Progenitor cell of endocrine pancreas (in vitro differentiated cells): ENCODE results near the gene CAB39. TPM values are rescaled to one million over a fixed set of nuclear protein-coding genes. Genes with fewer than 3 reads are reported as not detected.
"Not testable (repeated sequence)": the region's sequence is repeated elsewhere in the genome, so short reads cannot be mapped to it uniquely, and the experiment has no call there.

Experiments used
- DNase-seq: peaks from one replicate; pipeline ENCODE4 v3.0.0; 2021; ENCODE audit warnings: low spot score; ENCODE audit not compliant: unreplicated experiment
- H3K27ac Mint-ChIP-seq: 2 replicates; pipeline ENCODE4 v1.8.0; 2021; ENCODE audit warnings: mild to moderate bottlenecking, moderate library complexity, mixed read lengths
- H3K27me3 Mint-ChIP-seq: 2 replicates; pipeline ENCODE4 v1.8.0; 2021; ENCODE audit warnings: mixed read lengths
- H3K36me3 Mint-ChIP-seq: 2 replicates; pipeline ENCODE4 v1.8.0; 2022; ENCODE audit warnings: mixed read lengths; ENCODE audit not compliant: insufficient read depth
- H3K4me1 Mint-ChIP-seq: 2 replicates; pipeline ENCODE4 v1.8.0; 2021; ENCODE audit warnings: low read depth, mixed read lengths
- H3K4me3 Mint-ChIP-seq: 2 replicates; pipeline ENCODE4 v1.8.0; 2021; ENCODE audit warnings: low read depth, mild to moderate bottlenecking, moderate library complexity, mixed read lengths
- H3K9me3 Mint-ChIP-seq: 2 replicates; pipeline ENCODE4 v1.8.0; 2021; ENCODE audit warnings: low read depth, mixed read lengths
- total RNA-seq: library from RNA; stranded (reverse); gene quantifications from 2 replicates; pipeline ENCODE4 v1.2.1, GENCODE V29; 2021
- TF ChIP-seq, protein P1 (sequence below): fragments of 200-600 bp; sonication (generic); IDR thresholded peaks from one replicate; pipeline ENCODE4 v1.5.0; 2021; ENCODE audit warnings: antibody characterized with exemption, mild to moderate bottlenecking; ENCODE audit not compliant: unreplicated experiment

The CAB39 gene
- total RNA-seq, 1 donor from 2014 or later, result 44.1 TPM

DNA sequence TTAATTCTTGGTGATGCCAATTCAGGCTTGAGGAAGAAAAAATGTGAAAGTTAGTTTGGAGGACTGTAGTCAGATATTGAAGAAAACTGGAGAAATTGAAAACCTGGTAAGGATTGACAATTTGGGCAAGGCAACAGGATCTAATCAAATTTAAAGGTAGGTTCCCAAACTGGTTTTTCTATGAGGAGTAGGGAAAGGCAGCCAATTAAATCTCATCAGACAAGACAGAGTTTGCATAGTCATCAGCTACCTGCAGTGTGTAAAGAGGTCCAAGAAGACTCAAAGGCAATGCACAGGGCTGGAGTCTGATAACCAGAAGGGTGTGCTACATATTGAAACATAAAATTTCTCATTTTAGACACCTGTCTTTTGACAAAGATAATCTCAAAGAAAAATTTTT lies 16.0 kb upstream of the CAB39 start:
- H3K9me3 Mint-ChIP-seq, result no peaks in the 10 kb centered on the region
- H3K4me3 Mint-ChIP-seq, result no peak overlapping the region
- H3K27ac Mint-ChIP-seq, result no peak overlapping the region
- no peaks in the 10 kb centered on the region for H3K4me1 Mint-ChIP-seq
- no peaks in the 10 kb centered on the region for H3K27me3 Mint-ChIP-seq
- DNase-seq, result no peak
- TF ChIP-seq, protein P1, sequence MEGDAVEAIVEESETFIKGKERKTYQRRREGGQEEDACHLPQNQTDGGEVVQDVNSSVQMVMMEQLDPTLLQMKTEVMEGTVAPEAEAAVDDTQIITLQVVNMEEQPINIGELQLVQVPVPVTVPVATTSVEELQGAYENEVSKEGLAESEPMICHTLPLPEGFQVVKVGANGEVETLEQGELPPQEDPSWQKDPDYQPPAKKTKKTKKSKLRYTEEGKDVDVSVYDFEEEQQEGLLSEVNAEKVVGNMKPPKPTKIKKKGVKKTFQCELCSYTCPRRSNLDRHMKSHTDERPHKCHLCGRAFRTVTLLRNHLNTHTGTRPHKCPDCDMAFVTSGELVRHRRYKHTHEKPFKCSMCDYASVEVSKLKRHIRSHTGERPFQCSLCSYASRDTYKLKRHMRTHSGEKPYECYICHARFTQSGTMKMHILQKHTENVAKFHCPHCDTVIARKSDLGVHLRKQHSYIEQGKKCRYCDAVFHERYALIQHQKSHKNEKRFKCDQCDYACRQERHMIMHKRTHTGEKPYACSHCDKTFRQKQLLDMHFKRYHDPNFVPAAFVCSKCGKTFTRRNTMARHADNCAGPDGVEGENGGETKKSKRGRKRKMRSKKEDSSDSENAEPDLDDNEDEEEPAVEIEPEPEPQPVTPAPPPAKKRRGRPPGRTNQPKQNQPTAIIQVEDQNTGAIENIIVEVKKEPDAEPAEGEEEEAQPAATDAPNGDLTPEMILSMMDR, result no peak
- no peaks in the 10 kb centered on the region for H3K36me3 Mint-ChIP-seq

DNA sequence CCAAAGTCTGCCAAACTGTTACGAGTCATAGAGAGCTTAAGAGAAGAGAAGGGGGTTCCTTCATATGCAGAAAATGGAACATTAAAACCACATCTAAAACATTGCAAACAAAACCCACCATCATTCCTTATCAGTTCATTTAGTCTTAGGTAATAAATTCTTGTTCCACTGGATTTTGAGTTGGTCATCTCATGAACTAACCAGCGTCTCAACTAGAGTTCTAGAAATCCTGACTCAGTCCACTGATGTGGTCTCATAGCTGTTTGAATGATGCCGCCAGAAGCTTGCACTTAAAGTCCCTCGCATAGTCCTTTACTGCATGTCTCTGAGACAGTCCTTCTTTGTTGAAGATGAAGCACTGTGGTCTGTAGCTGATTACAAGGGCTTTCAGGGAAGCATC lies 15.0 kb upstream of the CAB39 start:
- H3K27ac Mint-ChIP-seq, result no peak overlapping the region
- no peaks in the 10 kb centered on the region for H3K27me3 Mint-ChIP-seq
- H3K4me1 Mint-ChIP-seq, result no peaks in the 10 kb centered on the region
- H3K36me3 Mint-ChIP-seq, result no peaks in the 10 kb centered on the region
- no peak for DNase-seq
- no peak overlapping the region for H3K4me3 Mint-ChIP-seq
- no peaks in the 10 kb centered on the region for H3K9me3 Mint-ChIP-seq
- TF ChIP-seq, protein P1, result no peak

DNA sequence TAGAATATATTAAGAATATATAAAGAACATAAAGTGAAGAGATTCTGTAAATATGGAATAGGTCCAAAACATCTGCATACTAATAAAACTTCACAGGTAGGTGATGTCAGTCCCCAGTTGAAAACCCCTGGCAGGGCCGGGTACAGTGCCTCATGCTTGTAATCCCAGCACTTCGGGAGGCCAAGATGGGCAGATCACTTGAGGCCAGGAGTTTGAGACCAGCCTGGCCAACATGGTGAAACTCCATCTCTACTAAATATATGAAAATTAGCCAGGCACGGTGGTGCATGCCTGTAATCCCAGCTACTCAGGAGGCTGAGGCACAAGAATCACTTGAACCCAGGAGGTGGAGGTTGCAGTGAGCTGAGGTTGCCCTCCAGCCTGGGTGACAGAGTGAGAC lies 13.9 kb upstream of the CAB39 start:
- H3K27me3 Mint-ChIP-seq, H3K9me3 Mint-ChIP-seq, H3K27ac Mint-ChIP-seq, H3K36me3 Mint-ChIP-seq, DNase-seq, H3K4me1 Mint-ChIP-seq, H3K4me3 Mint-ChIP-seq: not testable (repeated sequence)

DNA sequence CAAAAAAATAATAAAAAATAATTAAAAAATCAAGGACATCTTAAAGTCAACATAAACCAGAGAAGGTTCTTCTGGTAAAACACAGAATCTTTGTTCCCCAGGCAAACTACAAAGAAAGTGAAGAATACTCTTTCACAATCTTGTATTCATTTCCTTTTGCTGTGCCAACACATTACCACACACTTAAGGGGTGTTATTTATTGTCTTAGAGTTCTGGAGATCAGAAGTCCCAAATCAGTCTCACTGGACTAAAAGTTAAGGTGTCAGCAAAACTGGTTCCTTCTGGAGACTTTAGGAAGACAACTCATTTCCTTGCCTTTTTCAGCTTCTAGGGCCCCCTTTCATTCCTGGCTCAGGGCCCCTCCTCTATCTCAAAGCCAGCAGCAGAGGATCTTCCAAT lies 12.2 kb upstream of the CAB39 start:
- Mint-ChIP-seq H3K4me1 (no peaks in the 10 kb centered on the region), H3K9me3 (no peaks in the 10 kb centered on the region), H3K27me3 (no peaks in the 10 kb centered on the region), H3K36me3 (no peaks in the 10 kb centered on the region), H3K4me3 (no peak overlapping the region), H3K27ac (no peak overlapping the region)
- TF ChIP-seq, protein P1, result no peak
- no peak for DNase-seq

DNA sequence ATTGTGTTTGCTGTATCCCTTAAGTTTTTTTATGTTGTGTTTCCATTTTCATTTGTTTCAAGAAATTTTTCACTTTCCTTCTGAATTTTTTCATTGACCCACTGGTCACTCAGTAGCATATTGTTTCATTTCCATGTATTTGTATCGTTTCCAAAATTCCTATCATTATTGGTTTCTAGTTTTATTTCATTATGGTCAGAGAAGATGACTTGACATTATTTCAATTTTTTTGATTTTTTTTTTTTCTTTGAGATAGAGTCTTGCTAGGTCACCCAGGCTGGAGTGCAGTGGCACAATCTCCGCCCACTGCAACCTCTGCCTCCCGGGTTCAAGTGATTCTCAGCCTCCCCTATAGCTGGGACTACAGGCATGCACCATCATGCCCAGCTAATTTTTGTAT lies 11.3 kb upstream of the CAB39 start:
- DNase-seq, result no peak
- no peak overlapping the region for H3K27ac Mint-ChIP-seq
- no peaks in the 10 kb centered on the region for H3K27me3 Mint-ChIP-seq
- H3K36me3 Mint-ChIP-seq, result no peaks in the 10 kb centered on the region
- no peaks in the 10 kb centered on the region for H3K4me1 Mint-ChIP-seq
- no peaks in the 10 kb centered on the region for H3K9me3 Mint-ChIP-seq
- H3K4me3 Mint-ChIP-seq, result no peak overlapping the region
- TF ChIP-seq, protein P1, result no peak

DNA sequence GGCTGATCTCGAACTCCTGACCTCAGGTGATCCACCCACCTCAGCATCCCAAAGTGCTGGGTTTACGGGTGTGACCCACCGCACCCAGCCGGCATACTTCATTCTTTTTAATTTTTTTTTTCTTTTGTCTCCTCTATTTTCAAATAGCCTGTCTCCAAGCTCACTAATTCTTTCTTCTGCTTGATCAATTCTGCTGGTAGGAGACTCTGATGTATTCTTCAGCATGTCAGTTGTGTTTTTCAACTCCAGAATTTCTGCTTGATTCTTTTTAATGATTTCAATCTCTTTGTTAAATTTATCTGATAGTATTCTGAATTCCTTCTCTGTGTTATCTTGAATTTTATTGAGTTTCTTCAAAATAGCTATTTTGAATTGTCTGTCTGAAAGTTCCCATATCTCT lies 10.2 kb upstream of the CAB39 start:
- not testable (repeated sequence) for H3K27me3 Mint-ChIP-seq, H3K27ac Mint-ChIP-seq, DNase-seq, H3K36me3 Mint-ChIP-seq, H3K9me3 Mint-ChIP-seq, H3K4me1 Mint-ChIP-seq, H3K4me3 Mint-ChIP-seq
